WERI-Rb-1 (cell line): Measurements from ENCODE around the gene ROR1.
A peak's percentile ranks its signal among the peaks of the same experiment; 100 is the strongest.

Experiments
- DNase-seq: peaks from one replicate; pipeline ENCODE4 v3.0.0-alpha.2; 2020
- H3K27ac ChIP-seq: fragments of 250-450 bp; sonication (Bioruptor Pico); 2 replicates; pipeline ENCODE4 v1.5.1; 2020; ENCODE audit warnings: mild to moderate bottlenecking, moderate library complexity
- H3K27me3 ChIP-seq: fragments of 250-450 bp; sonication (Bioruptor Pico); 2 replicates; pipeline ENCODE4 v1.5.1; 2021; ENCODE audit warnings: mild to moderate bottlenecking, low read depth, moderate library complexity; ENCODE audit not compliant: insufficient read depth, severe bottlenecking
- H3K36me3 ChIP-seq: fragments of 250-450 bp; sonication (Bioruptor Pico); 2 replicates; pipeline ENCODE4 v1.5.1; 2020; ENCODE audit warnings: mild to moderate bottlenecking, moderate library complexity
- H3K4me3 ChIP-seq: 2 replicates; pipeline ENCODE4 v1.5.1; 2011; ENCODE audit warnings: low read depth, mild to moderate bottlenecking, control low read depth, low read length
- H3K9me3 ChIP-seq: fragments of 250-450 bp; sonication (Bioruptor Pico); 2 replicates; pipeline ENCODE4 v1.5.1; 2021; ENCODE audit warnings: mild to moderate bottlenecking, moderate library complexity; ENCODE audit not compliant: severe bottlenecking
- TF ChIP-seq, protein P1 (sequence below): IDR thresholded peaks from 2 replicates; pipeline ENCODE4 v1.5.1; 2011; ENCODE audit warnings: low read depth, mild to moderate bottlenecking, control low read depth, inconsistent platforms, low read length

ROR1 gene

DNA sequence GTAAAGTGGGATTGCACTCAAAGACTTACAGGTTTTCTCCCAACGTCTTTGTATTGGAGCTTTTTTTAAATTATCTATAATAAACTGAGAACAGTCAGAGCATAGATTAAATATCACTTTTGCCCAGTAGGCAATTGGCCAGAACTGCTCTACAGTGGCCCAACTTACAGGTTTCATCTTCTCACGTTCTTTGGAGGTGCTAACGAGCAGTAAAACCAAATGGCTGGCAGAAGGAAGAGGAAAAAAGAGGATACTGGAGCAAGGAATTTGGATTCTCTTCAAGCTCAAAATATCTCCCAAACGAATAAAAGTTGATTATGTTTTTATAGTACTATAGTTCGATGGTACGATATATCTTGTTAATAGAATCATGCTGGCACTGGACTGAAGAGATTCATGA is 201.1 kb downstream of the ROR1 start:
- Histone ChIP-seq H3K27ac (no peak overlapping the region), H3K27me3 (no peaks in the 10 kb centered on the region), H3K4me3 (no peak overlapping the region), H3K36me3 (no peaks in the 10 kb centered on the region), H3K9me3 (no peaks in the 10 kb centered on the region)
- no peak for DNase-seq
- TF ChIP-seq, protein P1, sequence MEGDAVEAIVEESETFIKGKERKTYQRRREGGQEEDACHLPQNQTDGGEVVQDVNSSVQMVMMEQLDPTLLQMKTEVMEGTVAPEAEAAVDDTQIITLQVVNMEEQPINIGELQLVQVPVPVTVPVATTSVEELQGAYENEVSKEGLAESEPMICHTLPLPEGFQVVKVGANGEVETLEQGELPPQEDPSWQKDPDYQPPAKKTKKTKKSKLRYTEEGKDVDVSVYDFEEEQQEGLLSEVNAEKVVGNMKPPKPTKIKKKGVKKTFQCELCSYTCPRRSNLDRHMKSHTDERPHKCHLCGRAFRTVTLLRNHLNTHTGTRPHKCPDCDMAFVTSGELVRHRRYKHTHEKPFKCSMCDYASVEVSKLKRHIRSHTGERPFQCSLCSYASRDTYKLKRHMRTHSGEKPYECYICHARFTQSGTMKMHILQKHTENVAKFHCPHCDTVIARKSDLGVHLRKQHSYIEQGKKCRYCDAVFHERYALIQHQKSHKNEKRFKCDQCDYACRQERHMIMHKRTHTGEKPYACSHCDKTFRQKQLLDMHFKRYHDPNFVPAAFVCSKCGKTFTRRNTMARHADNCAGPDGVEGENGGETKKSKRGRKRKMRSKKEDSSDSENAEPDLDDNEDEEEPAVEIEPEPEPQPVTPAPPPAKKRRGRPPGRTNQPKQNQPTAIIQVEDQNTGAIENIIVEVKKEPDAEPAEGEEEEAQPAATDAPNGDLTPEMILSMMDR = no peak

DNA sequence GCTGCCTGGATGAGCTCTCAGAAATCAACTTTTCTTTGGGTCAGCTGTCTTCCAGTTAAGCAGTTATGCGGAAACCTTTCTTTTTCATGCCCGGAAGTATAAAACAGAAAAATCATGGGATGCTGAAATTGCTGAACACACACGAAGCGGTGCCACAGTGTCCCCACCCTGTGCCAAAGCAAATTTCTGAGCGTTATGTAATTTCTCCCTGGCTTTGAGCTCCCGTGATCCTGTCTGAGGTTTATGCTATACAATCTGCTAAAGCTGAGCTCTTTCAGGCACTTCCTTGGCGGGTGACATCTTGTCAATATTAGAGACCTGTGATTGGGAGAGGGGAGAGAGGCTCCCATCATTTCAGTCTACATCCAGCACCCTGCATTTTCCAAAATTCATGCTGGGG is 201.7 kb downstream of the ROR1 start:
- no peaks in the 10 kb centered on the region for H3K9me3 ChIP-seq
- H3K27me3 ChIP-seq = no peaks in the 10 kb centered on the region
- no peak overlapping the region for H3K4me3 ChIP-seq
- no peaks in the 10 kb centered on the region for H3K36me3 ChIP-seq
- TF ChIP-seq, protein P1 = no peak
- no peak overlapping the region for H3K27ac ChIP-seq
- no peak for DNase-seq

DNA sequence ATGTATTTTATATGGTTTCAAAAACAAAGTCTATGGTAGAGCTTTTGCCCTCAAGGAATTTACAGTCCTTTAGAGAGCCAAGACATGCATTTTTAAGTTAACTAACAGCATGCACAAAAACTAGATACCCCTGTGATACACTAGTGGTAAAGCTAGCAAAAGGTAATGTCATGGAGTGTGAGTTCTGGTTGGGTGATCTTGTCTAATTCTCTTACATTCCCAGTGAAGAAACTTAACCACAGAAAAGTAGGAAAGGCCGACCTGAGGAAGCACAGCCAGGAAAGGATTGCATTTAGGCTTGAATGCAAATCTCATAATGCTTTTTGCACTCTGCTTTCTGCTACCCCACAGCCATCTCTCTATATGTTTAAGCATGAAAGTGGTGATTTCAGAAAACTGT is 202.2 kb downstream of the ROR1 start:
- Histone ChIP-seq H3K27ac (no peak overlapping the region), H3K36me3 (no peaks in the 10 kb centered on the region), H3K9me3 (no peaks in the 10 kb centered on the region), H3K27me3 (no peaks in the 10 kb centered on the region), H3K4me3 (no peak overlapping the region)
- no peak for DNase-seq
- TF ChIP-seq, protein P1 = no peak

- H3K36me3 ChIP-seq = no peaks in the 10 kb centered on the region
- H3K4me3 ChIP-seq = no peak overlapping the region
- H3K9me3 ChIP-seq = no peaks in the 10 kb centered on the region
- TF ChIP-seq, protein P1 = no peak
- no peak for DNase-seq
- no peaks in the 10 kb centered on the region for H3K27me3 ChIP-seq
- H3K27ac ChIP-seq = no peak overlapping the region
Observed at GRCh38 chr1:63977466-63977865, 203.6 kb downstream of the ROR1 start.

- Histone ChIP-seq H3K9me3 (no peaks in the 10 kb centered on the region), H3K4me3 (no peak overlapping the region), H3K27me3 (no peaks in the 10 kb centered on the region), H3K36me3 (no peaks in the 10 kb centered on the region), H3K27ac (peak overlapping the region; percentile 8; the same call in 1 of the 2 replicates)
- TF ChIP-seq, protein P1 = no peak
- peak; percentile 64 for DNase-seq
Observed at GRCh38 chr1:63980740-63981407, 207.1 kb downstream of the ROR1 start.

- Histone ChIP-seq H3K4me3 (no peak overlapping the region), H3K27me3 (no peaks in the 10 kb centered on the region), H3K36me3 (no peaks in the 10 kb centered on the region), H3K27ac (no peak overlapping the region), H3K9me3 (no peaks in the 10 kb centered on the region)
- TF ChIP-seq, protein P1 = no peak
- DNase-seq = no peak
Observed at GRCh38 chr1:63981408-63981773, 207.6 kb downstream of the ROR1 start.
